Left lung (tissue), 10 donors: ENCODE data around the gene IKBKE. TPM values are rescaled to one million over a fixed set of nuclear protein-coding genes. Genes with fewer than 3 reads are reported as not detected.

ENCODE experiments used
- ATAC-seq: fragments of 200-7000 bp; cut with Tn5 transposase; one replicate; pipeline ENCODE4 v1.9.1; 2020; ENCODE audit warnings: moderate library complexity
- DNase-seq, 4 donors: peaks; one replicate each; pipeline ENCODE4 v3.0.0-alpha.2; 2013 to 2020
- H3K27ac ChIP-seq, 2 donors: fragments of 200-600 bp; sonication (generic) in 1 of 2; one replicate each; pipeline versions ENCODE4 v1.5.0 to v1.8.0; 2020 to 2021
- H3K27me3 ChIP-seq, 2 donors: fragments of 200-600 bp; sonication (generic) in 1 of 2; one replicate each; pipeline versions ENCODE4 v1.5.0 to v1.8.0; 2020 to 2021
- H3K36me3 ChIP-seq, 2 donors: fragments of 200-600 bp; sonication (generic) in 1 of 2; one replicate each; pipeline versions ENCODE4 v1.5.0 to v1.8.0; 2020 to 2021
- H3K4me1 ChIP-seq, 2 donors: fragments of 200-600 bp; one replicate each; pipeline ENCODE4 v1.8.0; 2021
- H3K4me3 ChIP-seq, 2 donors: fragments of 200-600 bp; sonication (generic) in 1 of 2; one replicate each; pipeline versions ENCODE4 v1.5.0 to v1.8.0; 2020 to 2021; ENCODE audit warnings: mild to moderate bottlenecking in 1 of 2
- H3K9me3 ChIP-seq, 2 donors: fragments of 200-600 bp; sonication (generic) in 1 of 2; one replicate each; pipeline versions ENCODE4 v1.5.0 to v1.8.0; 2020 to 2021
- intact Hi-C, 2 donors: fragments of 100-400 bp; cut with DNase I; formaldehyde crosslinking; loops; one replicate each; pipeline versions ENCODE4 v1.11.2 to v1.14.2; 2022
- polyA plus RNA-seq, 6 donors: library from polyadenylated mRNA; unstranded; fragments of 120-200 nt; gene quantifications; one replicate each; pipeline ENCODE4 v1.2.1, GENCODE V29; 2013; ENCODE audit not compliant: insufficient read length in 6 of 6
- total RNA-seq, 2 donors: library from RNA; stranded (reverse); fragmentation: NEBNext Ultra II Directional; extraction: Animal tissue kit (Norgen Biotek cat#: 25700); gene quantifications; one replicate each; pipeline ENCODE4 v1.2.1, GENCODE V29; 2021
- TF ChIP-seq, protein P1 (sequence below), 2 donors: fragments of 200-600 bp; sonication (generic) in 1 of 2; IDR thresholded peaks; one replicate each; pipeline versions ENCODE4 v1.5.0 to v1.8.0; 2021; ENCODE audit warnings: antibody characterized with exemption in 2 of 2
- donor health status: DM: no; HTN: yes; CAD: no.
- donor health status: DM: no; HTN: no; CAD: no.

Gene IKBKE
- total and polyA plus RNA-seq, 8 donors = 4.7 to 17.8 (median 7.8) TPM

DNA sequence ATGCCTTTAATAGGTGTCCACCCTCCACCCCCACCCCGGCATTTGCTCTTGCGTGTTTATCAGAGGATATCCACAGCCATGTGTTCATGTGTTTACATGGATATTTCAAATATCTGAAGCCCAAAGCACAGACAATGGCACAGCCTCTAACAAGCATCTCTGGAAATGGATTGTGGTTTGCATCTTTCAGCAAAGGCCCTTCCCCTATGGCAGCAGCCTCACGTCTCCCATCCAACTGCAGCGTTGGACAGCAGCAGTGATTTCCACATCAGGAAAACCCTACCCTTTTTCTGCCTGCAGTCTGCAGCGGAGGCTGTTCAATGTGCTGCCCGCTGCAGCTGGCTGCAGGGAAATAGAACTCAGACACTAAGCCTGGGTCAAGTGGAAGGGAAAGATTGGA lies 38.7 kb downstream of the IKBKE start:
- H3K4me3 ChIP-seq = peak overlapping the region in 1 of 2 donors; percentile 59
- ATAC-seq (no peak), DNase-seq (peak in 2 of 4 donors; percentile 40 to 52)
- H3K4me1 ChIP-seq = peaks cover 30 to 71% of the 10 kb centered on the region in 2 donors
- intact Hi-C loops = no loop called here
- no peak overlapping the region for H3K27ac ChIP-seq
- peaks cover 6 to 53% of the 10 kb centered on the region in 2 donors for H3K27me3 ChIP-seq
- TF ChIP-seq, protein P1, sequence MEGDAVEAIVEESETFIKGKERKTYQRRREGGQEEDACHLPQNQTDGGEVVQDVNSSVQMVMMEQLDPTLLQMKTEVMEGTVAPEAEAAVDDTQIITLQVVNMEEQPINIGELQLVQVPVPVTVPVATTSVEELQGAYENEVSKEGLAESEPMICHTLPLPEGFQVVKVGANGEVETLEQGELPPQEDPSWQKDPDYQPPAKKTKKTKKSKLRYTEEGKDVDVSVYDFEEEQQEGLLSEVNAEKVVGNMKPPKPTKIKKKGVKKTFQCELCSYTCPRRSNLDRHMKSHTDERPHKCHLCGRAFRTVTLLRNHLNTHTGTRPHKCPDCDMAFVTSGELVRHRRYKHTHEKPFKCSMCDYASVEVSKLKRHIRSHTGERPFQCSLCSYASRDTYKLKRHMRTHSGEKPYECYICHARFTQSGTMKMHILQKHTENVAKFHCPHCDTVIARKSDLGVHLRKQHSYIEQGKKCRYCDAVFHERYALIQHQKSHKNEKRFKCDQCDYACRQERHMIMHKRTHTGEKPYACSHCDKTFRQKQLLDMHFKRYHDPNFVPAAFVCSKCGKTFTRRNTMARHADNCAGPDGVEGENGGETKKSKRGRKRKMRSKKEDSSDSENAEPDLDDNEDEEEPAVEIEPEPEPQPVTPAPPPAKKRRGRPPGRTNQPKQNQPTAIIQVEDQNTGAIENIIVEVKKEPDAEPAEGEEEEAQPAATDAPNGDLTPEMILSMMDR (IDR thresholded peaks at IDR 0.05) = no peak
- H3K36me3 ChIP-seq = no peaks in the 10 kb centered on the region
- H3K9me3 ChIP-seq = no peaks in the 10 kb centered on the region

DNA sequence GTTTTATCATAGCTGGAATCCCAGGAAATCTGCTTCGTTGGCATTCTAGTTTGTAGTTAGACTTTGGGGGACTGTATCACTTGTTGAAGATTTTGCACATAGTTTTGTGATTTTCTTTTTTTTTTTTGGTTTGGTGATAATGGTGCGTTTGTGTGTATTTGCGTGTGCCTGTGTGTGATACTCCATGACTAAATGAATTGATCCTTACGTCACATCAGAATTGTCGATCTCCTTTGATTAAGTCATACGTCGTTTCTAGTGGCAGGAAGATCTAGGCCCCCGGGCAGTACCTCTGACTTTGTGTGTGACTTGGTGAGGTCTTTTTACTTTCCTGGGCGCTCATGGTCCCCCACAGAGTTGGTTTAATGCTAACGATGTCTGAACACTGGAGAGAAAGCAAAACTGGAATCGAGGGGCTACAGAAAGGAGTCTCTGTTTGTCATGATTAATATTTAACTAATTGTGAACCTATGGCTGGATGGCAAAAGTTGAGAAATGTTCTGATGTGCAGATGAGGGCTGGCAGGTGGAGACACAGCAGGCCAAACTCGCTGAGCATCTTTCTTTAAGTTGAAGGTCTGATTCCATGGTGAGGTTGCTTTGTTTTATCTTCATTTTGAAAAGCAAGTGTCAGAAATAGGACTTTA lies 39.5 kb downstream of the IKBKE start:
- Histone ChIP-seq H3K27me3 (peaks cover 6 to 52% of the 10 kb centered on the region in 2 donors), H3K9me3 (no peaks in the 10 kb centered on the region), H3K27ac (no peak overlapping the region), H3K36me3 (no peaks in the 10 kb centered on the region), H3K4me3 (peak overlapping the region in 1 of 2 donors; percentile 59), H3K4me1 (peaks cover 29 to 71% of the 10 kb centered on the region in 2 donors)
- DNase-seq (peak in 1 of 4 donors; percentile 10), ATAC-seq (no peak)
- TF ChIP-seq, protein P1 (IDR thresholded peaks at IDR 0.05) = no peak
- intact Hi-C loops = no loop called here

DNA sequence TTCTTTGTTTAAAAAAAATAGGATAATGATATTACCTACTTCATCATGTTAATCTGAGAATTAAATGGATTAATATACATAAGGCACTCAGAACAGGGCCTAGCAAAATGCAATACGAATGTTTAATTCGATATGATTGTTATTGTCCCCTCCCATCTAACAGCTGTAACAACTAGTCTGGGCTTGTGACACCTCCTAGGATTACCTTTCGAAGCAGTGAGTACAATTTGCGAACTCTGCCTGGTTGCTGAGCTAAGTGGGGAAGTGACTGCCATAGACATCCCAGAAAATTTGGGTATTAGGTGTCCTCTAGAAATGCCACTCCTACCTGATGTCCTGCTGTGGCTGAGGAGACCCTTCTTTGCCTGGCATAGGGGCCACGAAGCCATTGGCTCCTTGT lies 40.1 kb downstream of the IKBKE start:
- H3K4me3 ChIP-seq = no peak overlapping the region
- peak in 1 of 4 donors; percentile 13 for DNase-seq
- H3K27ac ChIP-seq = no peak overlapping the region
- peaks cover 28 to 75% of the 10 kb centered on the region in 2 donors for H3K4me1 ChIP-seq
- no peaks in the 10 kb centered on the region for H3K9me3 ChIP-seq
- H3K36me3 ChIP-seq = no peaks in the 10 kb centered on the region
- TF ChIP-seq, protein P1 (IDR thresholded peaks at IDR 0.05) = no peak
- intact Hi-C loops = no loop called here
- peaks cover 6 to 46% of the 10 kb centered on the region in 2 donors for H3K27me3 ChIP-seq
- ATAC-seq = no peak

GRCh38 chr1:206511362-206512057 lies 41.2 kb downstream of the IKBKE start:
- H3K36me3 ChIP-seq = no peaks in the 10 kb centered on the region
- H3K4me1 ChIP-seq = peaks cover 28 to 78% of the 10 kb centered on the region in 2 donors
- H3K4me3 ChIP-seq = no peak overlapping the region
- H3K9me3 ChIP-seq = no peaks in the 10 kb centered on the region
- ATAC-seq (no peak), DNase-seq (peak in 2 of 4 donors; percentile 21 to 29)
- H3K27me3 ChIP-seq = peaks cover 6 to 35% of the 10 kb centered on the region in 2 donors
- TF ChIP-seq, protein P1 (IDR thresholded peaks at IDR 0.05) = no peak
- intact Hi-C loops = no loop called here
- peak overlapping the region; percentile 65 to 75 for H3K27ac ChIP-seq
